Liver (tissue), 3 donors: ENCODE measurements around the gene DIS3L2.

Source experiments
- EGR1 ChIP-seq, 2 donors: IDR thresholded peaks; 2 replicates each; pipeline ENCODE4 v1.6.1; 2016 to 2018; ENCODE audit warnings: antibody characterized with exemption in 2 of 2, low read depth in 2 of 2
- FOXA2 ChIP-seq: IDR thresholded peaks from 2 replicates; pipeline ENCODE4 v1.6.1; 2016; ENCODE audit warnings: antibody characterized with exemption
- HNF4A ChIP-seq, 2 donors: conservative IDR thresholded peaks; 2 replicates each; pipeline ENCODE4 v1.6.1; 2016; ENCODE audit warnings: antibody characterized with exemption in 2 of 2, mild to moderate bottlenecking in 2 of 2
- HNF4G ChIP-seq: IDR thresholded peaks from 2 replicates; pipeline ENCODE4 v1.6.1; 2016; ENCODE audit warnings: antibody characterized with exemption
- JUND ChIP-seq, 2 donors: IDR thresholded peaks; 2 replicates each; pipeline ENCODE4 v1.6.1; 2016; ENCODE audit warnings: antibody characterized with exemption in 2 of 2
- RAD21 ChIP-seq, 2 donors: IDR thresholded peaks; 2 replicates each; pipeline ENCODE4 v1.6.1; 2016; ENCODE audit warnings: antibody characterized with exemption in 2 of 2, mild to moderate bottlenecking in 2 of 2
- TF ChIP-seq, protein P1 (sequence below): fragments of 150-350 bp; IDR thresholded peaks from 2 replicates; pipeline ENCODE4 v1.5.1; 2017; ENCODE audit warnings: improper control_type of control experiment, low read depth, low read length; ENCODE audit not compliant: missing input control
- TF ChIP-seq, protein P2 (sequence below): IDR thresholded peaks from 2 replicates; pipeline ENCODE4 v1.6.1; 2016; ENCODE audit warnings: antibody characterized with exemption
- TF ChIP-seq, protein P3 (sequence below): IDR thresholded peaks from 2 replicates; pipeline ENCODE4 v1.6.1; 2016; ENCODE audit warnings: antibody characterized with exemption
- donor health status: healthy.
- donor health status: healthy.

DNA sequence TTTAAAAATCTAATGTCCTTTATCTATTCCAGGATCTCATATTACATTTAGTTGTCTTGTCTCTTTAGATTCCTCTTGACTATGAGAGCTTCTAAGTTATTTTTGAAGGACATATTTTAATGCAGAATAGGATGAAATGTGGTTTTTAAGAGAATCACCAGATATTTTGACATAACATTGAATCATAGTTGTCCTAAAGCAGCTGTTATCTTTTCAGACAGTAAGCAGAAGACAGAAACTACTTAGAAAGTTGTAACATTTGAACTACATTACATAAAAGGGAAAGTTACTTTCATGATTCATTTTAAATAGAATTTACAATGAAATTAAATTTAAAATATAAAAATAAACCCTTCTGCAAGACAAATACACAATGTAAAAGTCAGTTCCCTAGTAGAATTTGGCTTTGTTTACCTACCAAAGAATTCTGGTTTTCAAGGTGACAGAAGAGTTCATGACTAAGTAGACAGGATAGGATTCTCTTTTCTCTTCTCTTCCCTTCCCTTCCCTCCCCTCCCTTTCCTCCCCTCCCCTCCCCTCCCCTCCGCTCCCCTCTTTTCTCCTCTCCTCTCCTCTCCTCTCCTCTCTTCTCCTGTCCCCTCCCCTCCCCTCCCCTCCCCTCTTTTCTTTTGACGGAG, 186.0 kb downstream of the DIS3L2 start:
- TF ChIP-seq, protein P1, sequence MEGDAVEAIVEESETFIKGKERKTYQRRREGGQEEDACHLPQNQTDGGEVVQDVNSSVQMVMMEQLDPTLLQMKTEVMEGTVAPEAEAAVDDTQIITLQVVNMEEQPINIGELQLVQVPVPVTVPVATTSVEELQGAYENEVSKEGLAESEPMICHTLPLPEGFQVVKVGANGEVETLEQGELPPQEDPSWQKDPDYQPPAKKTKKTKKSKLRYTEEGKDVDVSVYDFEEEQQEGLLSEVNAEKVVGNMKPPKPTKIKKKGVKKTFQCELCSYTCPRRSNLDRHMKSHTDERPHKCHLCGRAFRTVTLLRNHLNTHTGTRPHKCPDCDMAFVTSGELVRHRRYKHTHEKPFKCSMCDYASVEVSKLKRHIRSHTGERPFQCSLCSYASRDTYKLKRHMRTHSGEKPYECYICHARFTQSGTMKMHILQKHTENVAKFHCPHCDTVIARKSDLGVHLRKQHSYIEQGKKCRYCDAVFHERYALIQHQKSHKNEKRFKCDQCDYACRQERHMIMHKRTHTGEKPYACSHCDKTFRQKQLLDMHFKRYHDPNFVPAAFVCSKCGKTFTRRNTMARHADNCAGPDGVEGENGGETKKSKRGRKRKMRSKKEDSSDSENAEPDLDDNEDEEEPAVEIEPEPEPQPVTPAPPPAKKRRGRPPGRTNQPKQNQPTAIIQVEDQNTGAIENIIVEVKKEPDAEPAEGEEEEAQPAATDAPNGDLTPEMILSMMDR: no peak
- TF ChIP-seq, protein P2, sequence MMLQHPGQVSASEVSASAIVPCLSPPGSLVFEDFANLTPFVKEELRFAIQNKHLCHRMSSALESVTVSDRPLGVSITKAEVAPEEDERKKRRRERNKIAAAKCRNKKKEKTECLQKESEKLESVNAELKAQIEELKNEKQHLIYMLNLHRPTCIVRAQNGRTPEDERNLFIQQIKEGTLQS: no peak
- TF ChIP-seq, protein P3, sequence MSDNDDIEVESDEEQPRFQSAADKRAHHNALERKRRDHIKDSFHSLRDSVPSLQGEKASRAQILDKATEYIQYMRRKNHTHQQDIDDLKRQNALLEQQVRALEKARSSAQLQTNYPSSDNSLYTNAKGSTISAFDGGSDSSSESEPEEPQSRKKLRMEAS: no peak
- TF ChIP-seq FOXA2: no peak
- TF ChIP-seq HNF4A (conservative IDR thresholded peaks at IDR 0.05): no peak
- TF ChIP-seq JUND (IDR thresholded peaks at IDR 0.05): no peak
- no peak for TF ChIP-seq RAD21 (IDR thresholded peaks at IDR 0.05)
- no peak for TF ChIP-seq EGR1 (IDR thresholded peaks at IDR 0.05; ENCODE audit: low read depth in 2 of 2)
- no peak for TF ChIP-seq HNF4G
